H9 (cell line): Measurements from ENCODE around the gene ZNF765. TPM values are rescaled to one million over a fixed set of nuclear protein-coding genes. Genes with fewer than 3 reads are reported as not detected.
A peak's percentile ranks its signal among the peaks of the same experiment; 100 is the strongest.
"Not testable (repeated sequence)": the region's sequence is repeated elsewhere in the genome, so short reads cannot be mapped to it uniquely, and the experiment has no call there.

ENCODE experiments used
- DNase-seq: peaks from one replicate; pipeline ENCODE4 v3.0.0-alpha.2; 2017
- H2AFZ ChIP-seq: one replicate; pipeline ENCODE4 v1.6.1; 2013; ENCODE audit warnings: mild to moderate bottlenecking, low read length, control low read depth, moderate library complexity
- H2AK5ac ChIP-seq: 2 replicates; pipeline ENCODE4 v1.6.1; 2013; ENCODE audit warnings: low read length, control low read depth, mixed read lengths; ENCODE audit not compliant: insufficient read length
- H2BK120ac ChIP-seq: one replicate; pipeline ENCODE4 v1.6.1; 2013; ENCODE audit warnings: low read depth, mild to moderate bottlenecking, low read length, control low read depth, inconsistent platforms; ENCODE audit not compliant: poor library complexity, severe bottlenecking
- H2BK12ac ChIP-seq: 2 replicates; pipeline ENCODE4 v1.6.1; 2013; ENCODE audit warnings: low read length, control low read depth, mixed read lengths, low read depth; ENCODE audit not compliant: insufficient read length
- H2BK15ac ChIP-seq: 2 replicates; pipeline ENCODE4 v1.6.1; 2013; ENCODE audit warnings: low read depth, low read length, control low read depth
- H2BK20ac ChIP-seq: one replicate; pipeline ENCODE4 v1.6.1; 2013; ENCODE audit warnings: low read depth, mild to moderate bottlenecking, low read length, control low read depth, inconsistent platforms; ENCODE audit not compliant: poor library complexity, severe bottlenecking
- H2BK5ac ChIP-seq: 2 replicates; pipeline ENCODE4 v1.6.1; 2013; ENCODE audit warnings: low read length, control low read depth, mixed read lengths; ENCODE audit not compliant: insufficient read length
- H3K14ac ChIP-seq: 2 replicates; pipeline ENCODE4 v1.6.1; 2013; ENCODE audit warnings: low read length, control low read depth; ENCODE audit not compliant: insufficient read depth
- H3K18ac ChIP-seq: 2 replicates; pipeline ENCODE4 v1.6.1; 2013; ENCODE audit warnings: low read depth, mild to moderate bottlenecking, mixed read lengths, low read length, control low read depth; ENCODE audit not compliant: insufficient read length
- H3K23ac ChIP-seq: 2 replicates; pipeline ENCODE4 v1.6.1; 2013; ENCODE audit warnings: low read length, control low read depth, mixed read lengths, low read depth; ENCODE audit not compliant: insufficient read length
- H3K23me2 ChIP-seq: 2 replicates; pipeline ENCODE4 v1.6.1; 2013; ENCODE audit warnings: low read depth, mild to moderate bottlenecking, mixed read lengths, low read length, control low read depth; ENCODE audit not compliant: insufficient read length, poor library complexity, severe bottlenecking
- H3K27ac ChIP-seq: 2 replicates; pipeline ENCODE4 v1.5.1; 2013; ENCODE audit warnings: low read length, control low read depth, mixed read lengths, low read depth; ENCODE audit not compliant: insufficient read length
- H3K27me3 ChIP-seq: 2 replicates; pipeline ENCODE4 v1.6.1; 2013; ENCODE audit warnings: low read length, control low read depth, inconsistent platforms; ENCODE audit not compliant: insufficient read depth
- H3K4ac ChIP-seq: 2 replicates; pipeline ENCODE4 v1.6.1; 2013; ENCODE audit warnings: low read depth, mild to moderate bottlenecking, control low read depth, inconsistent platforms, low read length, moderate library complexity
- H3K4me1 ChIP-seq: 2 replicates; pipeline ENCODE4 v1.6.1; 2013; ENCODE audit warnings: low read length, control low read depth, inconsistent platforms; ENCODE audit not compliant: insufficient read depth
- H3K4me2 ChIP-seq: 2 replicates; pipeline ENCODE4 v1.6.1; 2013; ENCODE audit warnings: low read length, control low read depth, mixed read lengths; ENCODE audit not compliant: insufficient read length, insufficient read depth
- H3K56ac ChIP-seq: 2 replicates; pipeline ENCODE4 v1.6.1; 2013; ENCODE audit warnings: low read depth, mild to moderate bottlenecking, mixed read lengths, low read length, control low read depth; ENCODE audit not compliant: insufficient read length
- H3K79me1 ChIP-seq: 2 replicates; pipeline ENCODE4 v1.6.1; 2013; ENCODE audit warnings: low read depth, mild to moderate bottlenecking, moderate library complexity, low read length, control low read depth, inconsistent platforms; ENCODE audit not compliant: insufficient read depth, poor library complexity, severe bottlenecking
- H3K79me2 ChIP-seq: 2 replicates; pipeline ENCODE4 v1.6.1; 2013; ENCODE audit warnings: low read length, control low read depth, inconsistent platforms; ENCODE audit not compliant: insufficient read depth
- H3K9ac ChIP-seq: 2 replicates; pipeline ENCODE4 v1.6.1; 2013; ENCODE audit warnings: low read length, control low read depth, mixed read lengths; ENCODE audit not compliant: insufficient read length; ENCODE audit errors: extremely low read depth
- H3K9me3 ChIP-seq: one replicate; pipeline ENCODE4 v1.6.1; 2013; ENCODE audit warnings: low read depth, low read length, inconsistent platforms; ENCODE audit not compliant: control insufficient read depth
- H3T11ph ChIP-seq: one replicate; pipeline ENCODE4 v1.6.1; 2013; ENCODE audit warnings: mild to moderate bottlenecking, low read length, control low read depth, inconsistent platforms
- H4K20me1 ChIP-seq: one replicate; pipeline ENCODE4 v1.6.1; 2013; ENCODE audit not compliant: control insufficient read depth, insufficient read length, insufficient read depth
- H4K5ac ChIP-seq: 2 replicates; pipeline ENCODE4 v1.6.1; 2013; ENCODE audit warnings: low read depth, mild to moderate bottlenecking, mixed read lengths, low read length, control low read depth; ENCODE audit not compliant: insufficient read length
- H4K8ac ChIP-seq: replicated peaks from 2 replicates; pipeline ENCODE4 v1.6.1; 2013; ENCODE audit warnings: low read length, control low read depth, mixed read lengths, low read depth; ENCODE audit not compliant: insufficient read length
- H4K91ac ChIP-seq: 2 replicates; pipeline ENCODE4 v1.6.1; 2013; ENCODE audit warnings: low read depth, mild to moderate bottlenecking, moderate library complexity, mixed read lengths, low read length, control low read depth; ENCODE audit not compliant: insufficient read length
- H3K27ac Mint-ChIP-seq, 3 experiments: 2 replicates in 2 of 3; 3 replicates in 1 of 3; pipeline ENCODE4 v1.8.0; 2020 to 2021; ENCODE audit warnings: mixed read lengths in 3 of 3, mild to moderate bottlenecking in 1 of 3, moderate library complexity in 1 of 3
- H3K27me3 Mint-ChIP-seq: 2 replicates; pipeline ENCODE4 v1.8.0; 2021; ENCODE audit warnings: low read depth, mild to moderate bottlenecking, moderate library complexity, mixed read lengths
- H3K36me3 Mint-ChIP-seq, 3 experiments: 2 replicates in 2 of 3; 3 replicates in 1 of 3; pipeline ENCODE4 v1.8.0; 2020 to 2021; ENCODE audit warnings: low read depth in 3 of 3, mixed read lengths in 3 of 3; ENCODE audit not compliant: insufficient read depth in 1 of 3
- H3K4me1 Mint-ChIP-seq, 2 experiments: 2 replicates each; pipeline ENCODE4 v1.8.0; 2020; ENCODE audit warnings: mixed read lengths in 2 of 2
- H3K4me3 Mint-ChIP-seq, 2 experiments: 2 replicates in 1 of 2; 3 replicates in 1 of 2; pipeline ENCODE4 v1.8.0; 2020 to 2021; ENCODE audit warnings: mild to moderate bottlenecking in 2 of 2, mixed read lengths in 2 of 2, moderate library complexity in 1 of 2
- H3K9me3 Mint-ChIP-seq, 2 experiments: 2 replicates in 1 of 2; 3 replicates in 1 of 2; pipeline ENCODE4 v1.8.0; 2020; ENCODE audit warnings: mild to moderate bottlenecking in 2 of 2, mixed read lengths in 2 of 2, moderate library complexity in 1 of 2
- WGBS: extraction: QIAGEN DNeasy Blood & Tissue Kit; methylation state at CpG from one replicate; pipeline ENCODE4 v1.1.7; 2013; ENCODE audit warnings: missing lambda C conversion rate, low lambda C conversion rate, mixed read lengths; ENCODE audit not compliant: insufficient read length; ENCODE audit errors: extremely low coverage; 5-methylcytosine and 5-hydroxymethylcytosine counted together
- total RNA-seq: library from RNA; stranded (reverse); gene quantifications from 2 replicates; pipeline ENCODE4 v1.2.1, GENCODE V29; 2021
- TF ChIP-seq, protein P1 (sequence below): fragments of 200-600 bp; sonication (generic); conservative IDR thresholded peaks from 3 replicates; pipeline ENCODE4 v1.8.0; 2021; ENCODE audit warnings: antibody characterized with exemption, mild to moderate bottlenecking

The ZNF765 gene
- total RNA-seq, 1 experiment from 2014 or later, result 20.4 TPM

DNA sequence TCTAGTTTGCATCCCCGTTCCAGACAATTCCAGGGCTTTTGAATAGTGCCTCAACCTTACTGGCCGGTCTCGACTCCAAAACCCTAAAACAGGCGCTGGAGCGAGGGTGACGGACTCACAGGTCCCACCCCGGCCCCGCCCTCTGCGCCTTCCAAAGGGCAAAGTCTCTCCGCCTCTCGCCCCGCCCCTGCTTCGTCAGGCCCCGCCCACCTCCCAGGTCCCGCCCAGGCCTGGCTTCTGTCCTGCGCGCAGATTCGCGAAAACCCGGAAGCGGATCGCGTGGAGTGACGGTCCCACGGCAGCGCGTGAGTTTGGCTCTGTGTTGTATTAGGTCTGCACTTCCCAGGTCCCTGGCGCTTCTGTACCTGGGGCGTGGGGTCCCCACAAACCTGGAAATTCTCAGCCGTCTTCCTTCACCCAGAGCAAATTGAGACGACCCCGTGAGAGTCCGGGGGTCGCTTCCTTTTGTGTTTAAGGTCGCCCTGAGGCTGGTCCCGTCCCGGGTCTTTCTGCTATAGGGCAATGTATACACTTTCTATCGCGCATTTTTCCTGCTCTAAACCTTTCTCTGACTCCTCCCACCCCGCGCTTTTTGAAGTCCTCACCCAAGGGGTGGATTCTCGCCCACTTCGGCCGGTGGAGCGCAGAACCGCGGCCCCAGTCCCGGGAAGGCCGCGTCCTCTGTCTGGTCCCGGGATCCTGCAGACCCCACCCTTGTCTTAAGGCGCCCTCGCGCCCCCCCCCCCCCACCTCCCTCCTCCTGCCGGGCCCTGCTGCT, 72.7 kb downstream of the ZNF765 start, which contains the start of gene ZNF813:
TSS of gene ZNF813 (plus strand) at position 249 of the 778 bp plus-strand sequence. CDS start 16,090 bp downstream, outside the sequence.
- H3K9me3 Mint-ChIP-seq, result peaks cover 1 to 7% of the 10 kb centered on the region in 2 experiments; a peak in 3 of 5 replicates
- Histone ChIP-seq H2AK5ac (no peak within 1 kb of the TSS), H4K8ac (no peak within 1 kb of the TSS), H4K20me1 (no peaks in the 10 kb centered on the region), H3K4ac (no peak within 1 kb of the TSS), H2BK12ac (no peak within 1 kb of the TSS), H4K91ac (no peak within 1 kb of the TSS), H3T11ph (no peak within 1 kb of the TSS), H3K79me2 (peaks cover 2% of the 10 kb centered on the region; the same call in 1 of the 2 replicates), H2BK120ac (no peak within 1 kb of the TSS), H3K56ac (no peak within 1 kb of the TSS), H2BK15ac (no peak within 1 kb of the TSS), H3K27me3 (no peaks in the 10 kb centered on the region), H3K23me2 (peaks cover 3% of the 10 kb centered on the region), H3K27ac (no peak within 1 kb of the TSS), H3K9ac (peak within 1 kb of the TSS; percentile 74), H4K5ac (no peak within 1 kb of the TSS), H3K4me1 (no peaks in the 10 kb centered on the region; the same call in 1 of the 2 replicates), H3K79me1 (no peaks in the 10 kb centered on the region), H2AFZ (no peak within 1 kb of the TSS), H3K9me3 (no peaks in the 10 kb centered on the region), H2BK20ac (no peak within 1 kb of the TSS), H3K4me2 (peak within 1 kb of the TSS; percentile 88), H3K18ac (peak within 1 kb of the TSS; percentile 71), H3K23ac (no peak within 1 kb of the TSS), H2BK5ac (no peak within 1 kb of the TSS), H3K14ac (no peak within 1 kb of the TSS)
- peaks cover 40 to 46% of the 10 kb centered on the region in 2 experiments for H3K4me1 Mint-ChIP-seq
- DNase-seq, result peak; percentile 93
- WGBS, result no CpG with 5 or more reads among the region's 55 CpGs
- H3K27ac Mint-ChIP-seq, result peak within 1 kb of the TSS; percentile 74 to 96 (median 91)
- peak within 1 kb of the TSS; percentile 96 to 99 for H3K4me3 Mint-ChIP-seq
- peaks cover 5 to 15% (median 10%) of the 10 kb centered on the region in 3 experiments; a peak in 6 of 7 replicates for H3K36me3 Mint-ChIP-seq
- TF ChIP-seq, protein P1, sequence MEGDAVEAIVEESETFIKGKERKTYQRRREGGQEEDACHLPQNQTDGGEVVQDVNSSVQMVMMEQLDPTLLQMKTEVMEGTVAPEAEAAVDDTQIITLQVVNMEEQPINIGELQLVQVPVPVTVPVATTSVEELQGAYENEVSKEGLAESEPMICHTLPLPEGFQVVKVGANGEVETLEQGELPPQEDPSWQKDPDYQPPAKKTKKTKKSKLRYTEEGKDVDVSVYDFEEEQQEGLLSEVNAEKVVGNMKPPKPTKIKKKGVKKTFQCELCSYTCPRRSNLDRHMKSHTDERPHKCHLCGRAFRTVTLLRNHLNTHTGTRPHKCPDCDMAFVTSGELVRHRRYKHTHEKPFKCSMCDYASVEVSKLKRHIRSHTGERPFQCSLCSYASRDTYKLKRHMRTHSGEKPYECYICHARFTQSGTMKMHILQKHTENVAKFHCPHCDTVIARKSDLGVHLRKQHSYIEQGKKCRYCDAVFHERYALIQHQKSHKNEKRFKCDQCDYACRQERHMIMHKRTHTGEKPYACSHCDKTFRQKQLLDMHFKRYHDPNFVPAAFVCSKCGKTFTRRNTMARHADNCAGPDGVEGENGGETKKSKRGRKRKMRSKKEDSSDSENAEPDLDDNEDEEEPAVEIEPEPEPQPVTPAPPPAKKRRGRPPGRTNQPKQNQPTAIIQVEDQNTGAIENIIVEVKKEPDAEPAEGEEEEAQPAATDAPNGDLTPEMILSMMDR, result no peak
- H3K27me3 Mint-ChIP-seq, result no peaks in the 10 kb centered on the region; the same call in 1 of the 2 replicates

DNA sequence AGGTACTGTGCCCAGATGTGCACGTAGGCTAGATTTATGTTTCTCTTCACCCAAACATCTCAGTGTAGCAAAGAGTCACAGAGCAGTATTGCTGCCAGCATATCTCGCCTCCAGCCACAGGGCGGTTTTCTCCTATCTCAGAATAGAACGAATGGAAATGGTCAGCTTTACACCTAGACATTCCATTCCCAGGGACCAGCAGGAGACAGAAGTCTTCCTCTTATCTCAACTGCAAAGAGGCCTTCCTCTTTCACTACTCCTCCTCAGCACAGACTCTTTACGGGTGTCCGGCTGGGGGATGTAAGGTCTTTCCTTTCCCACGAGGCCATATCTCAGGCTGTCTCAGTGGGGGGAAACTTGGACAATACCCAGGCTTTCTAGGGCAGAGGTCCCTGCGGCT, 73.7 kb downstream of the ZNF765 start:
- Histone ChIP-seq H3K9ac (peak overlapping the region; percentile 58), H3K4me2 (peak overlapping the region; percentile 88)
- H3K27me3 ChIP-seq, H3K14ac ChIP-seq, H3K27me3 Mint-ChIP-seq, H3K9me3 Mint-ChIP-seq, H4K5ac ChIP-seq, H3K23me2 ChIP-seq, H3K18ac ChIP-seq, H2BK120ac ChIP-seq, H4K20me1 ChIP-seq, H2AFZ ChIP-seq, H3K23ac ChIP-seq, DNase-seq, H2BK20ac ChIP-seq, H2BK15ac ChIP-seq, H3K56ac ChIP-seq, H3K27ac ChIP-seq, H3T11ph ChIP-seq, H3K4ac ChIP-seq, H3K79me2 ChIP-seq, H2BK12ac ChIP-seq, H3K9me3 ChIP-seq, H2BK5ac ChIP-seq, H3K4me1 ChIP-seq, H4K8ac ChIP-seq, H2AK5ac ChIP-seq, H3K79me1 ChIP-seq, H4K91ac ChIP-seq: not testable (repeated sequence)
- no CpG with 5 or more reads among the region's 8 CpGs for WGBS
- H3K4me1 Mint-ChIP-seq, result peaks cover 33 to 40% of the 10 kb centered on the region in 2 experiments
- H3K36me3 Mint-ChIP-seq, result peaks cover 5 to 17% (median 15%) of the 10 kb centered on the region in 3 experiments
- H3K4me3 Mint-ChIP-seq, result peak overlapping the region; percentile 96 to 99
- H3K27ac Mint-ChIP-seq, result peak overlapping the region in 2 of 3 experiments; percentile 15 to 89; a peak in 4 of 7 replicates
